NCI-H2107 treated with DMSO at 0.1 percent for 48 hours (cell line): ENCODE results near the gene DNAJA4.
"Not testable (repeated sequence)": the region's sequence is repeated elsewhere in the genome, so short reads cannot be mapped to it uniquely, and the experiment has no call there.

ENCODE experiments used
- DNase-seq: peaks from one replicate; lab custom pipeline; 2025; ENCODE audit not compliant: unreplicated experiment; lab: John Stamatoyannopoulos, UW

Gene DNAJA4

DNA sequence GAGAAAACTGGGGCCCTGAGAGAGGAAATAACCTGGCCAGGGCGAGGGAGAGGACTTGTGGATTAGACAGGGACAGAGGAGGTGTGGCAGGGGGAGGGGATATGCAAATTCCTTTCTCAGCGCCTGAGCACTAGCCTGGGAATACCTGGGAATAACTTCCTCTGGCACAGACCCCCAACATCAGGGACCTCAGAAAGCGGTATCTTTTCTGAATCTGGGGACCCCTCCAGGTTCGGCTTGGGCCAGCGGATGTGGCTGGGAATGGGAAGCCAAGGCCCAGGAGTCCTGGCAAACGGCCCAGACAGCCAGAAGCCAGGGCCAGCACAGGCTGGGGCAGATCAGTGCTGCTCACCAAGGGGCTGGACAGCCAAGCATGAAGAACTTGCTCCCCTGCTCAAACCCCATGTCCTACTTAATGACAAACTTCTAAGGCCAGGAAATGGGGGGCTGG, 20.8 kb upstream of the DNAJA4 start:
- DNase-seq, result no peak

DNA sequence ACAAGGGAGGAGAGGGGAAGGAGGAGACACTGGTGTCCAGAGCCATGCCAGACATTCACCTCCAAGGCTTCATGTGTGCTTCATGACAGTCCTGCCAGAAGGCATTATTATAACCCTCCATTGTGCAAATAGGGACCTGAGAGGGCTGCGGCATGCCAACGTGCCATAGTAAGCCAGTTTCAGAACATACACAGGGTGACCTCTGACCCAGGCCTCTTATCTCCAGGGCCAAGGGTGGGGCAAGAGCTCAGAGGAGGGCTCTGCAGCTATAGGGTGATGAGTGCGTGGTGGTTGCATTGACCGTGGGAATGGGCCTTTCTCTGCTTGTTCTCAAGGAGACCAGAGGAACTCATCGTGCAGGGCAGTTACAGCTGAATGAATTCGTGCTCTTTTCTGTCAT, 20.3 kb upstream of the DNAJA4 start:
- DNase-seq, result no peak

DNA sequence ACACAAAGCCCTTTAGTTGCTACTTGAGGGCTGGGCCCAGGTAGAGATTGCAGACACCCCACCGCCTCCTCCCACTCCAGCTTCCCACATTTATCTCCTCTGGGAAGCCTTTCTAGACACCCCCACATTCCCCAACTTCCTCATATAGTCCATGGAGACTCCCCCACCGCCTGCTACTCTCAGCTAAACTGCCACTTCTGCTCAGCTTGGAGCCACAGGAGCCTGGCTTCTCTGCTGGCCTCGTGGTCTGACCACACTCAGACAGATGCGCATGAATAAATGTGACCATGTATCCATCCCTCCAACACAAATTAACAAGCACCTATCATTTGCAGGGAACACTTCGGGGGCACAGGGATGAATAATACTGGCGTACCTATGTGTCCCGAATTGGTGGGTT, 19.5 kb upstream of the DNAJA4 start:
- DNase-seq, result no peak

DNA sequence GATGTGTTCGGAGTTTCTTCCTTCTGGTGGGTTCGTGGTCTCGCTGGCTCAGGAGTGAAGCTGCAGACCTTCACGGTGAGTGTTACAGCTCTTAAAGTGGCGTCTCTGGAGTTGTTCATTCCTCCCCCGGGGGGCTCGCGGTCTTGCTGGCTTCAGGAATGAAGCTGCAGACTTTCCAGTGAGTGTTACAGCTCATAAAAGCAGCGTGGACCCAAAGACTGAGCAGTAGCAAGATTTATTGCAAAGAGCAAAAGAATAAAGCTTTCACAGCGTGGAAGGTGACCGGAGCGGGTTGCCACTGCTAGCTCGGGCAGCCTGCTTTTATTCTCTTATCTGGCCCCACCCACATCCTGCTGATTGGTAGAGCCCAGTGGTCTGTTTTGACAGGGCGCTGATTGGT, 19.0 kb upstream of the DNAJA4 start:
- DNase-seq, result not testable (repeated sequence)

DNA sequence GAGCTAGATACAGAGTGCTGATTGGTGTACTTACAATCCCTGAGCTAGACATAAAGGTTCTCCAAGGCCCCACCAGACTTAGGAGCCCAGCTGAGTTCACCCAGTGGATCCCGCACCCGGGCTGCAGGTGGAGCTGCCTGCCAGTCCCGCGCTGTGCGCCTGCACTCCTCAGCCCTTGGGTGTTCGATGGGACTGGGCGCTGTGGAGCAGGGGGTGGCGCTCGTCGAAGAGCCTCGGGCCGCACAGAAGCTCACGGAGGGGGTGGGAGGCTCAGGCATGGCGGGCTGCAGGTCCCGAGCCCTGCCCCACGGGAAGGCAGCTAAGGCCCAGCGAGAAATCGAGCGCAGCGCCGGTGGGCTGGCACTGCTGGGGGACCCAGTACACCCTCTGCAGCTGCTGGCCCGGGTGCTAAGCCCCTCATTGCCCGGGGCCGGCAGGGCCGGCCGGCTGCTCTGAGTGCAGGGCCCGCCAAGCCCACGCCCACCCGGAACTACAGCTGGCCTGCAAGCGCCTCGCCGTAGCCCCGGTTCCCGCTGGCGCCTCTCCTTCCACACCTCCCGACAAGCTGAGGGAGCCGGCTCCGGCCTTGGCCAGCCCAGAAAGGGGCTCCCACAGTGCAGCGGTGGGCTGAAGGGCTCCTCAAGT, 18.3 kb upstream of the DNAJA4 start:
- DNase-seq, result not testable (repeated sequence)

DNA sequence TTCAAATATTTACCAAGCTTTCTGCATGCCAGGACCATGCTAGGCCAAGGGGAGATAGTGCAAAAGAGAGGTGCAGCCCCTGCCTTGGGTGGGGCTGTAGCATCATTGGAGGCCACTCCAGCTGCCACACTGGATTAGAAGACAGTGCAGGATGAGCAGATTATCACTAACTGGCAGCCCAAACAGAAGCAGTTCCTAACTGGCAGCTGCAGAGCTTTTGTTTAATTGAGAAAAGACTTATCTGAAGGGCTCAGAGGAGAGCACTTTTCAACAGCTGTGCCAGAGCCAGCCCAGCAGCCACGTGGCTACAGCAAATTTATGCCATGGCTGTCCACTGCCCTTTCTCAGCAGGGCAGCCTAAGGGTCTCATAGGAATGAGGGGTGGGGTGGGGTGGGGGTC, 16.5 kb upstream of the DNAJA4 start:
- no peak for DNase-seq

DNA sequence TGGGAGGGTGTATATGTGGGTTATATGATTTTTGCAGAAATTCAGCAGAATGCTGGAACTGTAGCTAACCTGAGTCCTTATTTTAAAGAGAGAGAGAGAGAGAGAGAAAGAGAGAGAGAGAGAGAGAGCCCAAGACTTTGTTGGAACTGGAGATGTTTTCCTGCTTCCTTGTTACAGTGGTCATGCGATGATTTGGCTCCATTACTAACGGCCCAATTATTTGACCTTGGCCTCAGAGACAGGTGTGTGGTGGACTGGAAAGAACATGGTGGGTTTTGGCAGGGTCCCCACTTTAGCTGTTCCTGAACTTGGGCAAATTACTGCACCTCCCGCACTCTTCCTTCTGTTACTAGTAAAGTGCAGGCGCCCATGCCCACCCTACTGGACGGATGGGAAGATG, 15.2 kb upstream of the DNAJA4 start:
- no peak for DNase-seq

DNA sequence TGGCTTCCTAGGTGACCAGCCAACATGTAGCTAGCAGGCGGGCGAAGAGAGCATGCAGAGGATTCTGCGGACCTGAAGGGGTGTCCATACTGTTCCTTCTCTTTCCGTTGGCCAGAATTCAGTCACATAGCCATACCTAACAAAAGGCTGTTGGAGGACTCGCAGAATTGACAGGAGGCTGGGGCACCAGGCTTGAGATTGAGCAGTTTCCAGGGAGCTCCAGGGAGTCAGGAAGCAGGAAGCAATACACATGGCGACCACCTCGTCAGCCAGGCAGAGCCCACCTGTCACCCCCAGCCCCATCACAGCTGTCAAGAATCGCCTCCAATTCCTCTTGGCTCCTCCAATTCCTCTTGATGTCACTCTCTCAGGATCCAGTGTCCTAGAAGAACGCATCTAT, 13.2 kb upstream of the DNAJA4 start:
- no peak for DNase-seq

DNA sequence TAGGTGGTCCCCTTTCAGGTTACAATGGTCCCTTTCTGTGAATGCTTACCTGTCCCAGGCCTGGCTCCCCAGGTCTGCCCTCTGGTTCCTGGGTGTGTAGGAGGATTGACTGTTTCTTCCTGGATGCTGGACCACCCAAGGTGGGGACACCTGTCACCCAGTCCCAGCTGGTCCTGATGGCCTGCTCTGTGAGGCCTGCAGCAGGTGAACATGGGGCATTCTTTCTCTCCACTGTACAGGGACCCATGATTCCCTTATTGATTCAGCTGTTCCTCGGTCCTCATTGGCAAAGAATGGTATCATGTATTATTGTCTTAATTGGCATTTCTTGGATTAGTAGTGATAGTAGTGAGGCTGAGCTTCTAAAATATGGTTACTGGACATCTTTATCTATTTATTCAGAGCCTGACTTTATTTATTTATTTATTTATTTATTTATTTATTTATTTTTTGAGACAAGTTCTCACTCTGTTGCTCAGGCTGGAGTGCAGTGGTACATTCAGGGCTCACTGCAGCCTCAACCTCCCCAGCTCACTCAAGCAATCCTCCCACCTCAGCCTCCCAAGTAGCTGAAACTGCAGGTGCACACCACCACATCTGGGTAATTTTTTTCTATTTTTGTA, 8.8 kb upstream of the DNAJA4 start:
- DNase-seq, result no peak

DNA sequence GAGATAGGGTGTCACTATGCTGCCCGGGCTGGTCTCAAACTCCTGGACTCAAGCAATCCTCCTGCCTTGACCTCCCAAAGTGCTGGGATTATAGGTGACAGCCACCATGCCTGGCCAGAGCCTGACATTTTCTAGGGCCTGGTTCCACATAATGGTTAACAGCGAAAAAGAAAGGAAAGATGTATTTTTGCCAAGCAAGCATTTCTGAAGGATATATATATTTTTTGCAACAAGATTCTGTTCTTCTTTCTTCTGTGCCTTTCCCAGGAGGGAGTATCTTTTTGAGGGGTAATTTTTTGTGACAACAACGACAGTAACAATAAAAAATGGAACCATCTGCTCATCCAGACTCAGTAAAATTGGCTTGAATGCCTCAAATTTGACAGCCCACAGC, 8.3 kb upstream of the DNAJA4 start:
- DNase-seq, result no peak

DNA sequence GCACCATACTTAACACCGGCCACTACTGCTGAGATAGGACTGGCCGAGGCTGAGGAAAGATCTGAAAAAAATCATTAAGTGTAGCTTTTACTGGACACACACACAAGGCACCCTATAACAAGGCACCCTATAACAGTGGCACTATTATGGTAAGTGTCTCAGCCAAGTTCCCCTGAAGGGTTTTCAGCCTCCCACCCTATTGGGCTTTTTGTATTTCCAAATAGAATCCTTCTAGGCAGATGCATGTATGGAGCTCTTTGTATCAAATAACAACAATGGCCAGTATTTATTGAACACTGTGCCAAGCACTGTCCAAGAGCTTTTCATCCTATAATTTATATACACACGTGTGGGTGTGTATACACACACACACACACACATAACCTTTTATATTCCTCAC, 6.7 kb upstream of the DNAJA4 start:
- DNase-seq, result no peak

DNA sequence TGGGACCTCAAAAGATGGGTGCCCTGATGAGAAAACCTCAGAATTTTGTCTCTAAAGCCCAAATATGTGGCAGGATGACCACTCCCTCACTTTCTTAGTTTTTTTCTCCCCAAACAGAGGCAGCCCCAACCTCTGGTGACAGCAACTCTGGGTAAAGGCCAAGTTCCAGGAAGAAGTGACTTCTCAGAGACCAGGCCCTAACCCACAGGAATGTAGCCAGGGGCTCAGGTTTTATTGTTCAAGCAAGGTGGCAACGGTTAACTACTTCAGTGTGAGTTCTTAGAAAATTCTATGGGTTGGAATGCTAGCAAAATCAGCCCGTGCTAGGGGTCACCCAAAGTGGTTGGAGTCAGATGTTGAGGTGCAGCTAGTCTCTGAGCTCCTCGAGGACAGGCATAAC, 5.1 kb upstream of the DNAJA4 start:
- DNase-seq, result no peak

DNA sequence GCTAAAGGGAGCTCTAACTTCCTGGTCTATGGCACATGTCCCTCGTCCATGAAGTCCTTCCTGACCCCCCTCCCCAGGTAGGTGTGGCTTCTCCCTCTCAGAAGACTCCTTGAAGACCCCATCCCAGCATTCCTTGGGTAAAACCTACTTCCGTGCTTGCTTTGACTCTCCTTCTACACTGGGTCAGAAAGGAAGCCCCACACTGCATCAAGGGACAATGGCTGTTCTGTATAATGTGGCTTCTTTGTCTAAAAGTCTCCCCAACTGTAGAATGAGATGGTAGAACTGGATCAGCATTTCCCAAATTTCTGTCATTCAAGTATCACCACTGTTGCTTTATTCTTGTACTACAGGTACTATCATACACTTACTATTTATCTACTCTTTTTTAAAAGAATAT, 3.9 kb upstream of the DNAJA4 start:
- DNase-seq, result no peak

DNA sequence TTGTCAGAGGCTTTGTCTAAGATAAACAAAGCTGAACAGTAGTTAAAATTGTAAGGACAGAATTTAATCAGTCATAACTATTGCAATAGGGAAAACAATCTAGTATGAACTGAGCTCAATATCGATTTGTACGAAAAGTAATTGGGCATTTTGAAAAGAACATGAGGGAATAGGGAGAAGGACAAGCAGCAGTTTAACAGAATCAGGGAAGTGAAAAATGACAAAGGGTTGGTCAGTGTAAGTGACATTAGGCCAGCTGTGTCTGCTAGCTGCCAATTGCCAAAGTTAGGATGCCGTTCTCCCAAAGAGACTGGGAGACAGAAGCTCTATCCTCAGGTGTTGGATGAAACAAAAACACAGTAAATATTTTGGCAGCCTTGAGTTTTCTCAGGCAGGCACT, 3.3 kb upstream of the DNAJA4 start:
- no peak for DNase-seq

DNA sequence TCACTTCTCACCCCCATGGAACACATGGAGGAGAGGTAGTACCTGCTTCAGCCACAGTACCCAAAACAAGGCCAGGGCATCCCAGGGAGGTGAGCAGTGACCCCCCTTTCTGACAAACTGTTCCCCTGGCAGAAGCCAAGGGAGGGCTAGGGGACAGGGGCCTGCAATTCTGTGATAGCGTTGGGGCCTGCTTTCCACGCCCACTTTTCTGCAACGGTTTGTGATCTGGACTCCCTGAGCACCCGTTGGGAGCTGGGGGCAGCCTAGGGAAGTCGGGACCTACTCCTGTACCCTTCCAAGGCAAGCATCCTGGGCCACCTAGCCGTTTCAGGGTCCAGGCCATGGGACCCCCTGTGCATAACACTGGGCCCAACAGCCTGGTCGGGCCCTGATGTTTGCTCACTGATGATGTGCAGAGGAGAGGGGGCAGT, 996 bp upstream of the DNAJA4 start:
- no peak for DNase-seq

DNA sequence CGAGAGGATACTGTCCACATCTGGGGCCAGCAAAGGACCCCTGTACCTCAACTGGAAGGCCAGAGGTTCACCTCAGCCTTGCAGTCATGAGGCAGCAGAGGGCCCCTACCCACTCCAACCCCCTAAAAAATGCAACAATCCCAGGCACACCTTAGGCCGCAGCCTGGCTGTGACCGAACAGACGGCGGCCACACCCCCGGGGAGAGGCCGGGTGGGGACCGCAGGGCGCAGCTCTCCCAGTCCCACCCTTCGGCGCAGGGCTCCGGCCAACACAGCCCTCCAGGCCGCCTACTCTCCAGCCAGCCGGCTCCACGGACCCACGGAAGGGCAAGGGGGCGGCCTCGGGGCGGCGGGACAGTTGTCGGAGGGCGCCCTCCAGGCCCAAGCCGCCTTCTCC, 457 bp upstream of the DNAJA4 start:
- no peak for DNase-seq

DNA sequence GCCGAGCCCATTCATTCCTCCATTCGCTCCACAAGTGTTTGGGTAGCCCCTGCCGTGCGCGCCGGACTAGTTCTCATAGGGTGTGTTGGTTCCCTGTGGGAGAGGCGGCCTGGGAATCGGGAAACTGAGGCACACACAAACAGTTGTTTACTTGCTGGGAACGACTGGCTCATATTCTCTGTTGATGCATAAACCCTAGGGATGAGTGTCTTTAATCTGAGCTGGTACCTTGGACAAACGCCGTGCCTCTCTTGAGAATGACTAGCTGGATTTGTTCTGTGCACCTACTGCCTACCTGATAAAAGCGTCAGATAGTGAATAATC, 737 bp downstream of the DNAJA4 start:
- DNase-seq, result no peak

DNA sequence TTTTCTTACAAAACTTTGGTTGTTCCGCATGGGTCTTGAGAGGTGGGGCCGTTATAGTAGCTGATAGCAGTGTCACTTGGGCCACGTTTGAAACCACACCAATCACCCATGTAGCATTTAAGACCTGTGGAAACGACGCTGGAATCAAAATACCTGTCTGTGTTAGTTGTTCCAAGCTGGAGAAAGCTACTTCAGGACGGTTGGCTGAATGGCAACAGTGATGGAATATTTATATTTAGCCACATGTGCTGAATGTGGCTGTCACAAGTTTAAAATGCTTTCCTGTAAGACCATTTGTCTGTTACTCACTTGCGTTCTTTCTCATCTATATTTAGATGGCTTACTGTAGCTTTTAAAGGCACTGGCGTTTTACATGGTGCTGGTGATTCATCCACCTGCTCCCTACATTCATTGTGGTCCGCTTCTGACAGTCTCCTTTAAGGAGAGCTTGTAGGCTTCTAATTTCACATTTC, 1.4 kb downstream of the DNAJA4 start:
- DNase-seq, result no peak

DNA sequence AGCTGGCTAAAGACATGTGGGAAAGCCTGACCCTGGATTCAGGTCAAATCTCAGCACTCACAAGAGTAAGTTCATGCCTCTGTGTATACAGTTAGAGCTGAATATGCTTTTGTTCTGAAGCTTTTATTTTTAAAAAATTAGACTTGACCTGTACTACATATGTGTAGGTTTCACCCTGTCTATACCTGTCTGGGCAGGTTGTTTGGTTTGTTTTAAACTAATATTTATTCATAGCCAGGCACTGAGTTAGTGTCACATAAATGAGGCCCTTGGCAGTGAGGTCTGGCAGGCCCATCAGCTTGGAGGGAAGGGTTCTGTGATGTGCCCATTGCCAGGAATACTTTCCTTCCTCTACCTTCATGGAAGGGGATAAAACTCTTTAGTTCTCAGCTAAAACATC, 1.9 kb downstream of the DNAJA4 start:
- no peak for DNase-seq

DNA sequence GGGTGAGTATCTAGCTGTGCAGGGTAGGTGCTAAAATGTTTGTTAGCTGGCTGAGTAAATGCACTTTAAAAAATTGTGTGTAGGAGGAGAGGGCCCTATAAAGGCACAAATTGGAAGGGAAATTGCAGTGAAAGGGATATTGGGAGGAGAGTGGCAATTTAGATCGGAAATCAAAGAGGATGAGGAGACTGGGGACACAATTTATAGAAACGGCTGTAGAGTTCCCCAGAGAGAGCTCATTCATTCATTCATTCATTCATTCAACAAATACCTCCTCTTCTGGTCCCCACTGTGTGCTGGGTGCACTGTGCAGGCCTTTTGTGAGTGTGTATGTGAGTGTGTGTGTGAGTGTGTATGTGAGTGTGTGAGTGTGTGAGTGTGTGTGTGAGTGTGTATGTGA, 2.4 kb downstream of the DNAJA4 start:
- no peak for DNase-seq

DNA sequence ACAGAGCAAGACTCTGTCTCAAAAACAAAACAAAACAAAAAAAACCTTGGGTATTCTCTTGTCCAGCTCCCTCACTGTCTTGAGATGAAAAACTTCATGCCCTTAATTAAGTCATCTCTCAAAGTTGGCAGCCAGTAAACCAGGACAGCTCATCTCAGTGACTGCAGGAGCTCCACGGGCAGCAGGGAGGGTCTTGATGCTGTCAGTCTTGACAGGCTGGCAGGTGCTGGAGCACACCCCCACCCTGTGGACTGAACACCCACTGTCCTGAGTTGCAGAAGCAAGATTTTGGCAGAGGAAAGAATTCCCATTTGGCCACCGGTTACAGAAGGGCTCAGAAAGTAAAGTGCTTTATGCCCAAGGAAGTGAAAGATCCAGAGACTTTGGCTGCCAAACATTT, 8.0 kb downstream of the DNAJA4 start:
- no peak for DNase-seq

DNA sequence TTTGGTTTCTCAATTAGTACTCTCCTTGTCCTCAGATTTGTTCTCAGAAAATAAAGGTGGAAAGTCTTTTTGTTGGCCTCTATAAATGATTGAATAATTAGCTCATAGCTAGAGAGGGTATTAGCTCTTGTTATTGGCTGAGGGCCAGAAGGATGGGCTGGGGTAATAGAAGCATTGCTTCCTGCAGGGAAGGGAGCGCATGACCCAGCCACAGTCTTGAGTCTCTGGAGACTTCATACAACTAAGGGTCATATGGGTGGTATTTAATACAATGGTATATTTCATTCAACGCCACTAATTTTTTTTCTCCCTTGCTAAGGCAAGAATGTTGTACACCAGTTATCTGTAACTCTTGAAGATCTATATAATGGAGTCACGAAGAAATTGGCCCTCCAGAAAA, 8.4 kb downstream of the DNAJA4 start:
- DNase-seq, result no peak

DNA sequence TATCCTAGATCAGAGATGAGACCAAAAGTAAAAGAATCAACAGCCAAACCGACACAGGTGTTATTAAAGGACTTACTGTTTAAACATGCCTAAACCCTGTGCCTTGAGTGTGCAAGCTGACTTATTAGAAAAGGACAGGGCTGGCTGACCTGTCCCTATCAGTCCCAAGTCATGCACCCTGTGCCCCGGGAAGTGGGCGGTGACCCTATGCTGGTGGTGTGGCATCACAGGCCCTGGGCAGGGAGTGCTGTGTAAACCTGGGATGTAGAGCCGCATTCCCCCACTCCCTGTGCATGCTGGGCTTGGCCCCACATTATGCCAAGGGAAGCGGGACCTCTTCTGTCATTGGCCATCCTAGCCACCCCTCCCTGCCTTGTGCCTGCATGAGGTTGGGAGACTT, 10.6 kb downstream of the DNAJA4 start:
- DNase-seq, result no peak
